ENCODE measurements around the gene COL4A2.
"Not testable (repeated sequence)": the region's sequence is repeated elsewhere in the genome, so short reads cannot be mapped to it uniquely, and the experiment has no call there.

COL4A2 gene

DNA sequence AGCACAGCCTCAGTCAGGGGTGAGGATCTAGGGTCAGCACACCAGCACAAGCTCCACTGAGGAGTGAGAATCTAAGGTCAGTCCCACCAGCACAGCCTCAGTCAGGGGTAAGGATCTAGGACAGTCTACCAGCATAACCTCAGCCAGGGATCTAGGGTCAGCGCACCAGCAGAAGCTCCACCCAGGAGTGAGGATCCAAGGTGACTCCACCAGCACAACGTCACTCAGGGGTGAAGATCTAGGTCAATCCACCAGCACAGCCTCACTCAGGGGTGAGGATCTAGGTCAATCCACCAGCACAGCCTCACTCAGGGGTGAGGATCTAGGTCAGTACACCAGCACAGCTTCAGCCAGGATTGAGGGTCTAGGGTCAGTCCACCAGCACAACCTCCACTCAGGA lies 189.9 kb downstream of the COL4A2 start:
- Histone ChIP-seq H3K79me2 (ENCODE audit: control insufficient read depth, insufficient read depth, low read length, unreplicated experiment) (no peaks in the 10 kb centered on the region), H3K27me3 (ENCODE audit: insufficient read depth, low read length) (no peaks in the 10 kb centered on the region), H2AFZ (ENCODE audit: low read length, unreplicated experiment) (no peak overlapping the region), H3K36me3 (ENCODE audit: insufficient read depth, low read length) (peaks cover 59% of the 10 kb centered on the region), H3K27ac (ENCODE audit: low read depth, low read length) (no peak overlapping the region), H3K4me3 (ENCODE audit: low read depth, low read length) (no peak overlapping the region), H3K4me1 (ENCODE audit: control insufficient read depth, insufficient read depth, low read length, unreplicated experiment) (peaks cover 9% of the 10 kb centered on the region)

GRCh38 chr13:110497896-110498295 lies 190.8 kb downstream of the COL4A2 start:
- H3K4me1 ChIP-seq (ENCODE audit: control insufficient read depth, insufficient read depth, low read length, unreplicated experiment); H3K4me3 ChIP-seq (ENCODE audit: low read depth, low read length); H3K27ac ChIP-seq (ENCODE audit: low read depth, low read length); H3K27me3 ChIP-seq (ENCODE audit: insufficient read depth, low read length); H3K79me2 ChIP-seq (ENCODE audit: control insufficient read depth, insufficient read depth, low read length, unreplicated experiment); H2AFZ ChIP-seq (ENCODE audit: low read length, unreplicated experiment): not testable (repeated sequence)
- H3K36me3 ChIP-seq (ENCODE audit: insufficient read depth, low read length): peaks cover 59% of the 10 kb centered on the region

GRCh38 chr13:110498327-110498726 lies 191.2 kb downstream of the COL4A2 start:
- Histone ChIP-seq H3K27ac (ENCODE audit: low read depth, low read length) (no peak overlapping the region), H2AFZ (ENCODE audit: low read length, unreplicated experiment) (no peak overlapping the region), H3K4me1 (ENCODE audit: control insufficient read depth, insufficient read depth, low read length, unreplicated experiment) (peaks cover 14% of the 10 kb centered on the region), H3K27me3 (ENCODE audit: insufficient read depth, low read length) (no peaks in the 10 kb centered on the region), H3K79me2 (ENCODE audit: control insufficient read depth, insufficient read depth, low read length, unreplicated experiment) (no peaks in the 10 kb centered on the region), H3K4me3 (ENCODE audit: low read depth, low read length) (no peak overlapping the region), H3K36me3 (ENCODE audit: insufficient read depth, low read length) (peaks cover 59% of the 10 kb centered on the region)

DNA sequence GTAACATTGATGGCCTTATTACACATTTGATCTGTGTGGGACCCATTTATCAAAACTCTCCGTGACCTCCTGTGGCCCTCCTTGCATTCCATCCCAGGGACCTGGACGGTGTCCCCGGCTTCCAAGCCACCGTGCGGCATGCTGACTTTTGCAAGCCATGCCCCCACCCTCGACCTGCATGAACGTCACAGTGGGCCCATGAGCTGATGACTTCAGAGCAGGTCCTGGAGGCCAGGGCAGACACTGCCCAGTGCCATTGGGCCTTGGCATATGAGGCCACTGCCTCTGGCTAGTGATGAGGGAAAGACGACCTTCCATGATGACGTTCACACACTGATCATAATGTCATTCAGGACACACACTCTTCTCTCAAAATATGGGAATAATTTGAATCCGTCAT lies 191.7 kb downstream of the COL4A2 start:
- Histone ChIP-seq H2AFZ (ENCODE audit: low read length, unreplicated experiment) (no peak overlapping the region), H3K4me3 (ENCODE audit: low read depth, low read length) (no peak overlapping the region), H3K36me3 (ENCODE audit: insufficient read depth, low read length) (peaks cover 59% of the 10 kb centered on the region), H3K27ac (ENCODE audit: low read depth, low read length) (no peak overlapping the region), H3K79me2 (ENCODE audit: control insufficient read depth, insufficient read depth, low read length, unreplicated experiment) (no peaks in the 10 kb centered on the region), H3K27me3 (ENCODE audit: insufficient read depth, low read length) (no peaks in the 10 kb centered on the region), H3K4me1 (ENCODE audit: control insufficient read depth, insufficient read depth, low read length, unreplicated experiment) (peaks cover 18% of the 10 kb centered on the region)

GRCh38 chr13:110499621-110500281 lies 192.7 kb downstream of the COL4A2 start:
- Histone ChIP-seq H3K27me3 (ENCODE audit: insufficient read depth, low read length) (no peaks in the 10 kb centered on the region), H2AFZ (ENCODE audit: low read length, unreplicated experiment) (no peak overlapping the region), H3K36me3 (ENCODE audit: insufficient read depth, low read length) (peaks cover 57% of the 10 kb centered on the region), H3K4me3 (ENCODE audit: low read depth, low read length) (no peak overlapping the region), H3K79me2 (ENCODE audit: control insufficient read depth, insufficient read depth, low read length, unreplicated experiment) (no peaks in the 10 kb centered on the region), H3K4me1 (ENCODE audit: control insufficient read depth, insufficient read depth, low read length, unreplicated experiment) (peaks cover 21% of the 10 kb centered on the region), H3K27ac (ENCODE audit: low read depth, low read length) (peak overlapping the region; percentile 47; the same call in 1 of the 2 replicates)

GRCh38 chr13:110500341-110500740 lies 193.3 kb downstream of the COL4A2 start:
- H3K36me3 ChIP-seq (ENCODE audit: insufficient read depth, low read length): peaks cover 51% of the 10 kb centered on the region
- H2AFZ ChIP-seq (ENCODE audit: low read length, unreplicated experiment): no peak overlapping the region
- H3K27ac ChIP-seq (ENCODE audit: low read depth, low read length): 0 out of 2 replicates have a peak overlapping the region, but pooled peaks have one; percentile 47
- no peaks in the 10 kb centered on the region for H3K79me2 ChIP-seq (ENCODE audit: control insufficient read depth, insufficient read depth, low read length, unreplicated experiment)
- peaks cover 21% of the 10 kb centered on the region for H3K4me1 ChIP-seq (ENCODE audit: control insufficient read depth, insufficient read depth, low read length, unreplicated experiment)
- no peaks in the 10 kb centered on the region for H3K27me3 ChIP-seq (ENCODE audit: insufficient read depth, low read length)
- H3K4me3 ChIP-seq (ENCODE audit: low read depth, low read length): no peak overlapping the region

- no peak overlapping the region for H2AFZ ChIP-seq (ENCODE audit: low read length, unreplicated experiment)
- no peaks in the 10 kb centered on the region for H3K27me3 ChIP-seq (ENCODE audit: insufficient read depth, low read length)
- H3K79me2 ChIP-seq (ENCODE audit: control insufficient read depth, insufficient read depth, low read length, unreplicated experiment): no peaks in the 10 kb centered on the region
- H3K27ac ChIP-seq (ENCODE audit: low read depth, low read length): no peak overlapping the region
- peaks cover 43% of the 10 kb centered on the region for H3K36me3 ChIP-seq (ENCODE audit: insufficient read depth, low read length)
- peaks cover 21% of the 10 kb centered on the region for H3K4me1 ChIP-seq (ENCODE audit: control insufficient read depth, insufficient read depth, low read length, unreplicated experiment)
- no peak overlapping the region for H3K4me3 ChIP-seq (ENCODE audit: low read depth, low read length)
These were observed 194.1 kb downstream of the COL4A2 start for GRCh38 chr13:110501188-110501587.

- no peak overlapping the region for H2AFZ ChIP-seq (ENCODE audit: low read length, unreplicated experiment)
- H3K4me1 ChIP-seq (ENCODE audit: control insufficient read depth, insufficient read depth, low read length, unreplicated experiment): peaks cover 32% of the 10 kb centered on the region
- no peak overlapping the region for H3K4me3 ChIP-seq (ENCODE audit: low read depth, low read length)
- no peaks in the 10 kb centered on the region for H3K79me2 ChIP-seq (ENCODE audit: control insufficient read depth, insufficient read depth, low read length, unreplicated experiment)
- no peaks in the 10 kb centered on the region for H3K27me3 ChIP-seq (ENCODE audit: insufficient read depth, low read length)
- peak overlapping the region; percentile 48 for H3K27ac ChIP-seq (ENCODE audit: low read depth, low read length)
- peaks cover 31% of the 10 kb centered on the region; the same call in 1 of the 2 replicates for H3K36me3 ChIP-seq (ENCODE audit: insufficient read depth, low read length)
These were observed 196.2 kb downstream of the COL4A2 start for GRCh38 chr13:110503037-110503901.

DNA sequence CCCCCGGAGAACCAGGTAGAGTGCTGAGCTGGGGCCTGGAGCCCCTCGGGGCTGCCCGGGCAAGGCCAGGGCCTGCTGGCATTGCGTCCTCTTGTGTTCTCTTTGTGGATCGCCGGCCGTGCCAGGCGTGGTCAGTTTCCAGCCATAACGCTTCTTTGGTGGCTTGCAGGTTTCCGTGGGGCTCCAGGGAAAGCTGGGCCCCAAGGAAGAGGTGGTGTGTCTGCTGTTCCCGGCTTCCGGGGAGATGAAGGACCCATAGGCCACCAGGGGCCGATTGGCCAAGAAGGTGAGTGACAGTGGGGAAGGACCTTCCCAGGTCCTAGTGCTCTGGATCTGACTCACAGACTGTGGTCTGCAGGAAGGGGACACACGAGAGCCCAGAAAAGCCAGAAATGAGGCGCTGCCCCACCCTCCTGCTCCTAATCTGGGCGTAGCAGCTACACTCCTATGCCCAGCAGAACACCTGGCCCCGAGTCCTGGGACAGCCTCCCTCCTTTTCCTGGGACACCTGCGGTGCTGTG lies 197.0 kb downstream of the COL4A2 start:
- Histone ChIP-seq H3K27ac (ENCODE audit: low read depth, low read length) (peak overlapping the region; percentile 48), H2AFZ (ENCODE audit: low read length, unreplicated experiment) (no peak overlapping the region), H3K4me3 (ENCODE audit: low read depth, low read length) (no peak overlapping the region), H3K36me3 (ENCODE audit: insufficient read depth, low read length) (peaks cover 23% of the 10 kb centered on the region; the same call in 1 of the 2 replicates), H3K27me3 (ENCODE audit: insufficient read depth, low read length) (no peaks in the 10 kb centered on the region), H3K79me2 (ENCODE audit: control insufficient read depth, insufficient read depth, low read length, unreplicated experiment) (no peaks in the 10 kb centered on the region), H3K4me1 (ENCODE audit: control insufficient read depth, insufficient read depth, low read length, unreplicated experiment) (peaks cover 32% of the 10 kb centered on the region)

GRCh38 chr13:110505594-110505993 lies 198.5 kb downstream of the COL4A2 start:
- Histone ChIP-seq H3K79me2 (ENCODE audit: control insufficient read depth, insufficient read depth, low read length, unreplicated experiment) (no peaks in the 10 kb centered on the region), H2AFZ (ENCODE audit: low read length, unreplicated experiment) (no peak overlapping the region), H3K27ac (ENCODE audit: low read depth, low read length) (no peak overlapping the region), H3K27me3 (ENCODE audit: insufficient read depth, low read length) (no peaks in the 10 kb centered on the region), H3K4me3 (ENCODE audit: low read depth, low read length) (no peak overlapping the region), H3K36me3 (ENCODE audit: insufficient read depth, low read length) (peaks cover 10% of the 10 kb centered on the region; the same call in 1 of the 2 replicates), H3K4me1 (ENCODE audit: control insufficient read depth, insufficient read depth, low read length, unreplicated experiment) (peaks cover 23% of the 10 kb centered on the region)

All from ACC112 (cell line).